Loucy (cell line): ENCODE data around the gene PRR5L.

ENCODE experiments used
- H2AFZ ChIP-seq: fragments of 200-600 bp; sonication (generic); 2 replicates; pipeline ENCODE4 v1.6.0; 2016; ENCODE audit warnings: antibody characterized with exemption, mild to moderate bottlenecking, low read length, moderate library complexity
- H3F3A ChIP-seq: fragments of 200-600 bp; 2 replicates; pipeline ENCODE4 v1.6.0; 2016; ENCODE audit warnings: antibody characterized with exemption, low read depth, mild to moderate bottlenecking
- H3K27me3 ChIP-seq: fragments of 200-600 bp; sonication (generic); 2 replicates; pipeline ENCODE4 v1.6.1; 2014; ENCODE audit warnings: low read length, mild to moderate bottlenecking; ENCODE audit not compliant: insufficient read depth, poor library complexity, severe bottlenecking
- H3K36me3 ChIP-seq: fragments of 200-600 bp; sonication (generic); 2 replicates; pipeline ENCODE4 v1.6.1; 2016; ENCODE audit warnings: low read length; ENCODE audit not compliant: insufficient read depth
- H3K4me1 ChIP-seq: fragments of 200-600 bp; sonication (generic); 2 replicates; pipeline ENCODE4 v1.5.1; 2014; ENCODE audit warnings: low read length, mild to moderate bottlenecking; ENCODE audit not compliant: insufficient read depth, poor library complexity, severe bottlenecking
- H3K4me2 ChIP-seq: fragments of 200-600 bp; sonication (generic); 2 replicates; pipeline ENCODE4 v1.6.0; 2014; ENCODE audit warnings: antibody characterized with exemption, low read length, low read depth, mild to moderate bottlenecking; ENCODE audit not compliant: poor library complexity, severe bottlenecking
- H3K4me3 ChIP-seq: fragments of 200-600 bp; sonication (generic); 2 replicates; pipeline ENCODE4 v1.5.1; 2014; ENCODE audit warnings: low read length, mild to moderate bottlenecking, mixed read lengths; ENCODE audit not compliant: poor library complexity, severe bottlenecking
- H3K79me2 ChIP-seq: fragments of 200-600 bp; sonication (generic); 2 replicates; pipeline ENCODE4 v1.6.1; 2014; ENCODE audit warnings: low read length; ENCODE audit not compliant: insufficient read depth
- H3K9ac ChIP-seq: fragments of 200-600 bp; sonication (generic); 2 replicates; pipeline ENCODE4 v1.6.0; 2014; ENCODE audit warnings: mild to moderate bottlenecking, low read depth, low read length, moderate library complexity; ENCODE audit not compliant: poor library complexity, severe bottlenecking
- H3K9me2 ChIP-seq: fragments of 200-600 bp; sonication (generic); replicated peaks from 2 replicates; pipeline ENCODE4 v1.6.1; 2016; ENCODE audit warnings: low read depth, low read length, mixed read lengths
- H3K9me3 ChIP-seq: fragments of 200-600 bp; sonication (generic); 2 replicates; pipeline ENCODE4 v1.6.1; 2014; ENCODE audit warnings: mild to moderate bottlenecking, antibody characterized with exemption, low read length, low read depth; ENCODE audit not compliant: insufficient read depth
- H4K20me1 ChIP-seq: fragments of 200-600 bp; sonication (generic); 2 replicates; pipeline ENCODE4 v1.6.0; 2014; ENCODE audit warnings: antibody characterized with exemption, low read length, mild to moderate bottlenecking; ENCODE audit not compliant: insufficient read depth, poor library complexity, severe bottlenecking
- CTCF ChIP-seq: fragments of 200-600 bp; sonication (generic); conservative IDR thresholded peaks from 2 replicates; pipeline ENCODE4 v1.5.1; 2014; ENCODE audit warnings: mild to moderate bottlenecking, antibody characterized with exemption, low read length
- EZH2phosphoT487 ChIP-seq: fragments of 200-600 bp; IDR thresholded peaks from 2 replicates; pipeline ENCODE4 v1.6.1; 2018; ENCODE audit warnings: antibody characterized with exemption, mild to moderate bottlenecking, moderate library complexity, borderline replicate concordance

PRR5L gene

GRCh38 chr11:36254713-36255112 is 41.4 kb upstream of the PRR5L start:
- Histone ChIP-seq H3K4me2 (no peak overlapping the region), H2AFZ (no peak overlapping the region)

GRCh38 chr11:36257351-36257750 is 38.7 kb upstream of the PRR5L start:
- Histone ChIP-seq H3K79me2 (no peaks in the 10 kb centered on the region), H3K9me3 (no peaks in the 10 kb centered on the region), H3K36me3 (no peaks in the 10 kb centered on the region), H3K4me3 (no peak overlapping the region), H3K27me3 (no peaks in the 10 kb centered on the region), H3K9ac (no peak overlapping the region), H3K9me2 (no peaks in the 10 kb centered on the region), H2AFZ (no peak overlapping the region), H3K4me2 (no peak overlapping the region), H3F3A (no peaks in the 10 kb centered on the region), H3K4me1 (no peaks in the 10 kb centered on the region), H4K20me1 (no peaks in the 10 kb centered on the region)
- TF ChIP-seq EZH2phosphoT487 (no peak), CTCF (no peak)

More at GRCh38 chr11:36254713-36255112, 41.4 kb upstream of the PRR5L start:
- H3K4me3 ChIP-seq: no peak overlapping the region
- no peaks in the 10 kb centered on the region for H3K9me3 ChIP-seq
- H3K36me3 ChIP-seq: no peaks in the 10 kb centered on the region
- no peaks in the 10 kb centered on the region for H3K9me2 ChIP-seq
- no peaks in the 10 kb centered on the region for H3F3A ChIP-seq
- no peaks in the 10 kb centered on the region for H3K79me2 ChIP-seq
- no peak for TF ChIP-seq CTCF
- TF ChIP-seq EZH2phosphoT487: no peak
- no peaks in the 10 kb centered on the region for H3K4me1 ChIP-seq
- no peaks in the 10 kb centered on the region for H3K27me3 ChIP-seq
- H3K9ac ChIP-seq: no peak overlapping the region
- no peaks in the 10 kb centered on the region for H4K20me1 ChIP-seq

GRCh38 chr11:36258730-36259360 is 37.2 kb upstream of the PRR5L start:
- Histone ChIP-seq H2AFZ (0 out of 2 replicates have a peak overlapping the region, but pooled peaks have one; percentile 18), H3K27me3 (no peaks in the 10 kb centered on the region), H3K9me3 (no peaks in the 10 kb centered on the region), H3K4me1 (no peaks in the 10 kb centered on the region), H3K79me2 (no peaks in the 10 kb centered on the region), H4K20me1 (no peaks in the 10 kb centered on the region), H3K9me2 (no peaks in the 10 kb centered on the region), H3K4me2 (no peak overlapping the region), H3K36me3 (no peaks in the 10 kb centered on the region), H3K9ac (no peak overlapping the region), H3F3A (no peaks in the 10 kb centered on the region), H3K4me3 (no peak overlapping the region)
- TF ChIP-seq EZH2phosphoT487: no peak
- TF ChIP-seq CTCF: peak; percentile 68
